Measurements from ENCODE around the gene AGBL4.
"Not testable (repeated sequence)": the region's sequence is repeated elsewhere in the genome, so short reads cannot be mapped to it uniquely, and the experiment has no call there.

The AGBL4 gene

DNA sequence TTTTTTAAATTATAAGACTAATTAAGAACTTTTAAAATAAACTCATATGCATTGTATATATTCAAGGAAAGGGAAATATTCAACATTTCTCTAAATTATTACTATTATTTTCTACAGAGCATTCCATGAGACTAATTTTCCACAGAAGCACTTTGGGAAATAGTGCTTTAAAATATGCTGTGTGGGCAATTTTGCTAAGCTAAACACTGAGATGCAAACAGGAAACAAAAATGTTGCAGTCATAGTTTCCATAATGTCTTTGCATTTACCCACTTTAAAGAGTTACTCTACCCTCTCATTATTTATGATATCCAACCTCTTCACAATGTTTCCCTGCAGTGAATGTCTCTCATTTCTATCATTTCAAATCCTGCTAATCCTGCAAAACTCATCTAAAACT lies 977.4 kb downstream of the AGBL4 start:
- DNase-seq (ENCODE audit: low spot score) (no peak), FAIRE-seq (no peak)

DNA sequence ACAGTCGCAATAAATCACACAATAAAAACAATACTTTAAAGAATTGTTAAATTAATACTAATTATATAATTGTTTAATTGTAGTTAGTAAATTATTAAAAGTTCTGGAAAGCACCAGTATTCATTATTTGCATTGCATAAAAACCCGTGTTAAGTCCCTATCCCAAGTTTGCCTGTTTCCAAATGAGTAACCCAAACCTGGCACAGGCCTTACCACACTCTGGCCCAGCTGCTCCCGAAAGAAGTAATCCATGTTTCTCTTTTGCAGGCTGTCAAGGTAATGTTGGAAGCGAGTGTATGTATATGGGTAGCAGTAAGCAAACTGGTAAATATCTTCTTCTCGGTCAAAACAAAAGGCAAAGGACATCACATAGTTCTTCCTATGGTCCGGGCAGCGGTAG lies 978.4 kb downstream of the AGBL4 start:
- DNase-seq (ENCODE audit: low spot score) (no peak), FAIRE-seq (no peak)

DNA sequence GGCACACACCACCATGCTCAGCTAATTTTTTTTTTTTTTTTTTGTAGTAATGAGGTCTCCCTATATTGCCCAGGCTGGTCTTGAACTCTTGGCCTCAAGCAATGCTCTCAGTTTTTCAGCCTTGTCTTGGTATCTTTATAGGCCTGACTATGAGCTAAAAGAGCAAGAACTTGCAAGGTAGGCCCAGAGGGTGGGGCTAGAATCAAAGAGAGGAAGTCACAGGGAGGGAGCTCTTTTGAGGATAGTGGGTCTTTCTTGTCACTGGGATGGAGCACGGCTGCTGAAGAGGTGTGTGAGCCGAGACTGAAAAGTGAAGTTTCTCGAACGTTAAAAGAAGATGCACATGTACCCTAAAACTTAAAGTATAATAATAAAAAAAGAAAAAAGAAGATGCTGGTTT lies 987.1 kb downstream of the AGBL4 start:
- no peak for FAIRE-seq
- no peak for DNase-seq (ENCODE audit: low spot score)

DNA sequence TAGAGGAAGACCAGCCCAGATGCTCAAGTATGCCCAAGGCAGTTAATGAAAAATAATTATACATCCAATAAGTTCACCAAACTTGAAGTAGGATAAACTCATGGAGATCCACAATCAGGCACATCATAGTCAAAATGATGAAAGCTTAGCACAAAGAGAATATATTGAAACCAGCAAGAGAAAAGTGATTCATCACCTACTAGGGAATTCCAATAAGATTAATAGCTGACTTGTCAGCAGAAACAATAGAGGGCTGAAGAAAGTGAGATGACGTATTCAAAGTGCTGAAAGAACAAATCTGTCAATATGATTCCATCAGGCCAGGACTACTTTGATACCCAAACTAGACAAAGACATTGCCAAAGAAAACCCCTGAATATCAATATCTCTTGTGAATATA lies 995.4 kb downstream of the AGBL4 start:
- DNase-seq (ENCODE audit: low spot score) (no peak), FAIRE-seq (no peak)

DNA sequence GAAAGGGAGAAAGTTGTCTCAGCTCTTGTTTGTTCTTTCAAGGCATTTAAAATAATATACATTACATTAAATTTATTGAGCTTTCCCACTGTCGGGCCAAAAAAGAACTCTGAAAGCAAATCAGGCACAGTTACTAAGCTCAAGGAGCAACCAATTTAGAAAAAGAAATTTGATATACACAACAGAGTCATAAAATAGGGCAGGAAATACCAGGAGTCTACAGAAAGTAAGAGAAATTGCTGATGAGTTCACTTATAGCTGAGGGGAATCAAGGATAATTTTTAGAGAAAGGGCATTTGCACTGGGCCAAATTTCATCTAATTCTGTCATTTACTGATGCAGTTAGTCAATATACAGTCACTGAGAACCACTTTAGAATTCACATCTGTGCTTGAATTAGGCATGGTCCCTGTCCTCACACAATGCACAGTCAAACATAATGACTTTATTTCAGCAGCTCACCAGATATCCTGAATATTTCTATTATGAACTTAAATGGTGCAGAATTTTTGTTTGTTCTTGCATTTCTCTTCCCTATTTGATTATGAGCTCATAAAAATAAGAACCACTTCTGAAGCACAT lies 997.4 kb downstream of the AGBL4 start:
- FAIRE-seq, result no peak
- no peak for DNase-seq (ENCODE audit: low spot score)

DNA sequence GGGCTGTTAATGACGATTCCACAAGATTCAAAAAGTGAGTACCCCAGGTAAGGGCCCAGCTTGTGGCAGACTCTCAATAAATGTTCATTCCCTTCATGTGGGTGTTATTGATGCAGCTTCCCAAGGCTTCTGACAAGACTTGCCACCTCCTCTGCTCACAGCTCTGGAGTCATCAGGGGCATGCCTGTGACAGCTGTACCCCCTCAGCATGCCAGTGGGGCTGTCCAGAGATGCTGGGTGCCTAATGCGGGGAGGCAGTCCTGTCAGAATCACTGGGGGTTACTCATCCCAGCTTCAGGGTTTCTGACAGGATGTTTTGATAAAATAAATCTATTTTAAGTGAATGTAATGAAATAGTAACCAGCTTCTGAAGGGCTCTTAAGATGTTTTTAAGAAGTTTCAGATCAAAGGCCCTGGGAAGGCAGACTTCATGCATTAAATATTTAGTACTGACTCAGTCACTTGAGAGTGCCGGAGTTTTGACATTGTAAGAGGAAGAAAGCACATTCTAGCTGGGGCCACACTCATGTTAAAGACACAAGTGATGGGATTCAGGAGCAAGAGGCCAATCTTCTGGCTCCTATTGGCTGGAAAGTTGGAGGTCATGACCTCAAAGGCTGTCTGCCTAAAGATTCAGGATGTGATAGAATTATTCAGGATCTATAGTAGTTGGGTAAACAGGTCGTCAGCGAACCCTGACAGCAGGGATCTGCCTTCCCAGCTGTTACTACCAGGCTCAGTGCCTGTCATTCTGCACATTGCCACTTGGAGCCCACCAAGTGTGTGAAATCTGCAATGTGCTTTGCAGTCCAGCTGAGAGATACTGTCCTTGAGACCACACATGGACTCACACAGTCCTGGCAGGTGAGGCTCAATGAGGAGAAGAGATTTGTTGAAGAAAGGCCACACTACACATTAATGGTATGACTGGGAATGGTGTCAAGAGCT lies 1007.5 kb downstream of the AGBL4 start:
- no peak for FAIRE-seq

DNA sequence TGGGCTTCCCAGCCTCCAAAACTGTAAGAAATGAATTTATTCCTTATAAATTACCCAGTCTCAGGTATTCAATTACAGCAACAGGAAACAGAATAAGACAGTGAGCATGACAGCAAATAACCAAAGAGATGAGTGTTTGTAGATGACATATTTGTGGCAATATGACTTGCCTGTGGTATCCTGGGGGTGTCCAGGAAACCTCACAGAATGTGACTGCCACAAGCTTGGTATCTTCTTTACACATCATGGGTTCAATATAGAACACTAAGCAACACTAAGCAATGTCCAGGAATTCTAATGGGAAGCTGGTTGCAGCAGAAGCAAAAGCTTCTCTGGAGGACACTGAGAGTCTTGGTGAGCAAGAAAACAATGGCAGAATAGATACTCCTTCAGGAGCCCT lies 1010.7 kb downstream of the AGBL4 start:
- DNase-seq (ENCODE audit: low spot score), result no peak
- FAIRE-seq, result no peak

More for the DNA sequence above, 1007.5 kb downstream of the AGBL4 start:
- DNase-seq (ENCODE audit: low spot score), result no peak

DNA sequence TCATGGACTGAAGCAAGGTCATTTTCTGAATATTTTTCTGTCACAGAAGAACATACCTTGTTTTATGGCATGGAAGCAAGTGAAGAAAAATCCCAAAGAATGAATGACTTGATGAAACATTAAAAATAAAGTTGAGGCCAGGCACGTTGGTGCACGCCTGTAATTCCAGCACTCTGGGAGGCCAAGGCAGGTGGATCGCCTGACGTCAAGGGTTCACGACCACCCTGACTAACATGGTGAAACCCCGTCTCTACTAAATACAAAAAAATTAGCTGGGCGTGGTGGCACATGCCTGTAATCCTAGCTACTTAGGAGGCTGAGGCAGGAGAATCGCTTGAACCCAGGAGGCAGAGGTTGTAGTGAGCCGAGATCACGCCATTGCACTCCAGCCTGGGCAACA lies 1020.8 kb downstream of the AGBL4 start:
- FAIRE-seq, result not testable (repeated sequence)

DNA sequence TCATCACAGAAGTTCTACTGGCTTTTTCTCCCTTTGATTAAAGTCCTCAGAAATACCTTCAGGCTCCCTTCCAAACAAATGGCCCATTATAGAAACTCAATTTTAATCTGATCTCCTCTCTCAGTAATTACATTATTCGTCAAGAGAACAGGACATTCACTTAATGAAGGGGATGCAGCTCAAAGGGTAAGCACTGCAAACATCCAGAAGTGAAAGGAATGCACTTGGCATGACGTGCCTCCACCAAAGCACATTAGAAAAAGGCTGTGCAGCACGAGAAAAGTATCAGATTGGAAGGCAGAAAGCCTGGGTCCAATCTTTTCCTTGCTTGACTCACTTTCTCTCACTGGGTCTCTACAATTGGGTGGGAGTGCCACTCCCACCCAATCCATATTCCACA lies 1024.4 kb downstream of the AGBL4 start:
- FAIRE-seq, result no peak
- no peak for DNase-seq (ENCODE audit: low spot score)

More for the DNA sequence above, 1020.8 kb downstream of the AGBL4 start:
- DNase-seq (ENCODE audit: low spot score), result not testable (repeated sequence)

DNA sequence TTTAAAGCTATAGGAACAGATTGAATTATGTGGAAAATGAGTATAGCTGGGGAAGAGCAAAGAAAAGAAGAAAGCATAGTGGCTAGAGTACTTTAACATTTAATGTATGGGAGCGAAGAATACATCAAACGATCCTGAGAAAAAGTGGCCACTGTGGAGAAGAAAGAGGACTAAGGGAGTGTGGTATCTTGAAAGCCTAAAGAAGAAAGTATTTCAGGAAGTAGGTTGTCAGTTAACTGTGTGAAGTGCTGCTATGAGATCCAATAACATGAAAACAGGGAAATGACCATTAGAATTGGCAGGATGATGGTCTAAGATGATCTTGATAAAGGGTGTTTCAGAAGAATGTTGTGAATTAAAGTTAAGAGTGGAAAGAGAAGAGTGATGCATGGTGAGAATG lies 1027.4 kb downstream of the AGBL4 start:
- DNase-seq (ENCODE audit: low spot score), result no peak
- FAIRE-seq, result no peak

DNA sequence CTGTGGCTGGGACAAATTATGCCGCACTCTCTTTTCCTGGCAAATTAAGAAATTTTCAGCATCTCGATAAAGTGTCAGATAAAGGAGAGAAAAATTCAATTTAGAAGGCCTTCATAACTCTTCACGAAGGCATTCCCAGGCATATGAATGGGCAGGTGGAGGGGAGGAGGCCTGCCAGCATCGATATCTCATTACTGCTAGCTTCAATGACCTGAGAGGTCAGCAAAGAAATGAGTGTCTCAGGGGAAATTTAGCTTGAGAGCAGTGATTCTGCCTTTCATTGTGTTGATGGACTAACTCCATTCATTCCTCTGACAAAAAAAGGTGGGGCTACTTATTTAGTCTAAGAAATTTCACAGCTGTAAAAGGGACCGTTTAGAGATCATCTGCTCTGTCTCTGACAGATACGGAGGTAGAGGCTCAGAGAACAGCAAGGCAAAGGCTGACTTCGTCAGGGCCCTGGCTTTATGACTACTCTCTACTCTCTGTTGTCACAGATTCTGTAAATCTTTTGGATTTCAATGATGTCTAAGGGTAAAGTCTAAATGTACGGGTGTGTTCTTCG lies 1035.0 kb downstream of the AGBL4 start:
- FAIRE-seq (no peak), DNase-seq (ENCODE audit: low spot score) (no peak)

DNA sequence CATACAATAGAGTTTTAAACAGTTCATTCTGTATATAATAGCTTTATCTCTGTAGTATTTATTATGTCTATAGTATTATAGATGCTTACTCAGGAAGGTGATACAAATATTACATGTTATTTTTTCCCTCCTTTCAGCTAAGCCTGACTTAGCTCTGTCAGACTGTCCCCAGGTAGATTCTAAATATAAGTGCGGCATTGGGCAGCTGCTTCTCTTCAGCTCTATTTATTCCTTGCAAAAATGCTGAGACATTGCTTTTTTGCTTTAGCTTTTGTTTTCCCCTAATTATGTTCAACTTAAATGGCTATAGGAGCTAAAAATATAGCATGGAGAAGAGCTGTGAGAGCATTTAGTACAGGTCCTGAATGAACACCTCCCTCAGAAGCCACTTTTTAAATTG lies 1043.8 kb downstream of the AGBL4 start:
- no peak for FAIRE-seq
- no peak for DNase-seq (ENCODE audit: low spot score)

DNA sequence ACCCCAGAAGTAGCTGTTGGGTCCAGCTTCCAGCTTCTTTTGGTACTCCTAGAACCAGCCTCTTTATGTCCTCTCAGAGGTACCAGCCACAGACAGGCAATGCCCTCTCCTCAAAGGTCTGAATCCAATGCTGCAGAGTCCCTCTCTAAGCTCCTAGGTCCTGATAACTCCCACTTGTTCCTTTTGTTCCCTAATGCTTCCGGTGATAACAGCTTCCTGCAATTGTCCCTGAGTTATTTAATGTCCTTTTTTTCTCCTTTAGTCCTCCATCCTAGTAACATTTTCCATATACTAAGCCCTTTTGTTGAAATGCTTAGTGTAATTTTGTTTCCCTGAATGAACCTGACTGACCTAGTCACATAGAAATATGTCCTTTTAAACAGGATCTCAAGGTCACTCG lies 1045.3 kb downstream of the AGBL4 start:
- no peak for FAIRE-seq
- no peak for DNase-seq (ENCODE audit: low spot score)

DNA sequence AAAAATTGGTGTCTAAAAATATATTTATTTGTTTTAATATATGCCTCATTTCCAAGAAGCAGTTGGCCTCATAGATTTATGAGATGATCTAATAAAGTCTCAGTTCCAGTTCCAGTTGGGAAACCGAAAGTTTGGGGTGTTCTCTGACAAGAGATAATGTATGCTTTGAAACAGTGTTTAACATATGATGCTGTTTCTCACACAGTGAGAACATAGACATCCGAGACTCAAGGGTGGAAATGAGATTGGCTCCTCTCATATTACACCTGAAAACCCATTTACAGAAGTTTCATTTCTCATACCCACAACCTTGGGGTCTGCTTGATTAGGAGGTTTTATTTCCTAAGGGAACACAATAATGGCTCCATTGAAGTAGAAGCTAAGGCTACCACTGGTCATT lies 1046.5 kb downstream of the AGBL4 start:
- FAIRE-seq, result no peak
- DNase-seq (ENCODE audit: low spot score), result no peak

DNA sequence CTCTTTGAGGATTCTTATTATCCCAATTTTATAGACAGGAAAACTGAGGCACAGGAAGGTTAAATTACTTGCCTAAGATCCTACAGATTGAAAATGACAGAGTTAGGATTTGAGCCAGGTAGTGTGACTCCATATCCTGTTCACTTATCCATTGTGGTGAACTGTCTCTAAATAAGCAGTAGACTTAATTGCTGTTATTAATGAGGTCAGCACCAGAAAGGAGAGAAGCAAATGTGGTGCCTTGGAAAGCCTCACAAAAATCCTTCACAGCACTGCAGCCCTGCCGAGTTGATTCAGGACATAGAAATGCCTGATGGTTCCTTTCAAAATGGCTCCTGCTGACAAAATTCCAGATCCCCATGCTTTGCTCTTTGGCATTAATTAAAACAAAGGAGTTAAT lies 1053.8 kb downstream of the AGBL4 start:
- FAIRE-seq (no peak), DNase-seq (ENCODE audit: low spot score) (no peak)

DNA sequence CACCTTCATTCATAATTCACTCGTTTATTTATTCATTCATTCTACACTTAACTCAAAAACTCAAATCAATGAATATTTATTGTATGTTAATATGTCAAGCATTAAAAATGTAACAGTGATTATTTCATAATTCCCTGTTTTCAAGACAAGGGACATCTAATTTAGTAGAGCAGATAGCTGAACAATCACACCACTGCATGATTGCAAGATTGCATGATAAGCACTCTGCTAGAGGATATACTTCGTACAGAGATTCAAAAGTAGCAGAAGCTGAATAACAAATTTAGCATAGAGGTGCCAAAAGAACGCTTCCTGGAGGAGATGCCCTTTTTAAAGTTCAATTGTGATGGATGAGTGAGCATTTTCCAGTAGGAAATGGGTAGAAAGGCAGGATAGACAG lies 1056.4 kb downstream of the AGBL4 start:
- FAIRE-seq (no peak), DNase-seq (ENCODE audit: low spot score) (no peak)

DNA sequence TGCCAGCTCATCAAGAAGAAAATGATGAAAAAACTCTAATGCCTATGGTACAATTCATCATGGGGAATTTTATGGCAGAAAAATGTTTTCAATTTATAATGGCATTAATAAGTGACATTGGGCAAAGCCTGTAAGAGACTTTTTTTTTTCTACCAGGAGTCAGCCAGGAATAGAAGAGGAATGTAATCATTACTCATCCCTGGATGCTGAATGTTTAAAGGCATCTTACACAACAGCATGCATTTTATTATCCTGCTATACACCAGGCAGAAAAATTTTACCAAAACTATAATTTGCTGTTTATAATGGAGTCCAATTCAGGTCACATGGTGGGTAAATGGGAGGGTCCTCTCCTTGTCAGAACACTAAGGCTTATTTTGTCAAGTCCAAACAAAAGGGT lies 1057.2 kb downstream of the AGBL4 start:
- FAIRE-seq, result no peak
- no peak for DNase-seq (ENCODE audit: low spot score)

DNA sequence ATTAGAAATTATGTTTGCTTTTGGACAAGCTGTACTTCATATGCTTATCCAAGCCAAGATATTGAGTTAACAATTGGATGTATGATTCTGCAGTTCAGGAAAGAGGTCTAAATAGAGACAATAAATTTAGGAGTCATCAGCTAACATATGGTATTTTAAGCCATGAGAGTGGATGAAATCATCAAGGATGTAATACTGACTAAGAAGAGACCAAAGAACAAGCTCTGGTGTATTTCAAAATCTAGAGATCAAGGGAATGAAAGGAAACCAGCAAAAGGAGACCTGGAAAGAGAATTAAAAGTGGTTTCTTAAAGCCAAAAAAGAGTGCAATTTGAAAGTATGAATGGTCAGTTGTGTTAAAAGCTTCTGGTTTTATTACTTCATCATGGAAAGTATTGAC lies 1063.4 kb downstream of the AGBL4 start:
- no peak for FAIRE-seq
- DNase-seq (ENCODE audit: low spot score), result no peak

DNA sequence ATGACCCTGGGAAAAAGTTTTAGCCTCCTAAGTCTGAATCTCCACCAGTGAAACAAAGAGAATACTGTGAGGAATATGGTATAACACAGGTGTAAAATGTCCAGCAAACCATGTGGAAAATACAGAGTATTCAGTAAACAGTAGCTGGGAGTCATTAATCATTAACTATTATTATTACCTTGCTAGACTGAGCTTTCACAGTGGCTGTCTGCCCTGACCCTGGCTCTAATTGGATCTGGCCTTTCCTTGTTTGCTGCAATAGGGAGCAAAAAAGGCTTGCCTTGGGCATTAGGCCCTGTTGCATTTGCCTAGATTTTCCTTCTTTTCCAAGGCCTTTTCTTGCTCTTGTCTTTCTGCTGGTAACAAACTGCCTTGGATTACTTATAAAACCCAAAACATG lies 1068.0 kb downstream of the AGBL4 start:
- FAIRE-seq (no peak), DNase-seq (ENCODE audit: low spot score) (no peak)

DNA sequence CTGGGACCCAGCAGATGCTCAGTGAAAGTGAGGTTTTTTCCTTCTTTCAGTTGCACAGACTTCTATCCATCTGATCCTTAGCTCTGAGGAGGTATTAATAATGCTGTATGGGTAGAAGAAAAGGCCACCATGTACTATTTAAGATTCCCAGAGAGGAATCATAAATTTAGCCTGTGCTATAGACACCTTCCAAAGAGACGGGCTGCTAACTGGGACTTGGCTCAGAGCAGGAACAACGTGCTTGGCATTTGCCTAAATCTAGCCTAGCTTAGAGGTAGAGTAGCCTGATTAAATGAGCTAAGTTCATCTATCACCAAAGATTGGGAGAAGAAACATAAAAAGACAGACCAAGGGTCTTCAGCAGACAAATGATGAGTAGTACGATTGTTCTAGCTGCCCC lies 1070.1 kb downstream of the AGBL4 start:
- no peak for DNase-seq (ENCODE audit: low spot score)
- no peak for FAIRE-seq

DNA sequence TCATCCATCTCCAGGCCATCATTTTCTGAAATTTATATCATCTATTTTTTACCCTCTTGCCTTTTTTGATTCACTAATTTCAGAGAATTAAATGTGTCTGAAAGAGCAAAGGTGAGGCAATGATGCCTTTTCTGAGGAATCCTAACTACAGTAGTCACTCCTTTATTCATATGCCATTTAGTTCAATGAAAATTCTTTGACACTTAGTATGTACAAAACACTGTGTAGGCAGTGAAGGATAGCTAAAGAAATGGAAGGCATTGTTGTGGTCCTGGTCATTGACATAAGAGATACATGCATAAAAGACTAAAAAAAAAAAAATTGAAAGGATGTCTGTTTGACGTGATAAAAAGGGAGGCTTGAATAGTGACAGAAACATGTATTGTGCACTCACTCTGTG lies 1075.2 kb downstream of the AGBL4 start:
- FAIRE-seq (no peak), DNase-seq (ENCODE audit: low spot score) (no peak)

DNA sequence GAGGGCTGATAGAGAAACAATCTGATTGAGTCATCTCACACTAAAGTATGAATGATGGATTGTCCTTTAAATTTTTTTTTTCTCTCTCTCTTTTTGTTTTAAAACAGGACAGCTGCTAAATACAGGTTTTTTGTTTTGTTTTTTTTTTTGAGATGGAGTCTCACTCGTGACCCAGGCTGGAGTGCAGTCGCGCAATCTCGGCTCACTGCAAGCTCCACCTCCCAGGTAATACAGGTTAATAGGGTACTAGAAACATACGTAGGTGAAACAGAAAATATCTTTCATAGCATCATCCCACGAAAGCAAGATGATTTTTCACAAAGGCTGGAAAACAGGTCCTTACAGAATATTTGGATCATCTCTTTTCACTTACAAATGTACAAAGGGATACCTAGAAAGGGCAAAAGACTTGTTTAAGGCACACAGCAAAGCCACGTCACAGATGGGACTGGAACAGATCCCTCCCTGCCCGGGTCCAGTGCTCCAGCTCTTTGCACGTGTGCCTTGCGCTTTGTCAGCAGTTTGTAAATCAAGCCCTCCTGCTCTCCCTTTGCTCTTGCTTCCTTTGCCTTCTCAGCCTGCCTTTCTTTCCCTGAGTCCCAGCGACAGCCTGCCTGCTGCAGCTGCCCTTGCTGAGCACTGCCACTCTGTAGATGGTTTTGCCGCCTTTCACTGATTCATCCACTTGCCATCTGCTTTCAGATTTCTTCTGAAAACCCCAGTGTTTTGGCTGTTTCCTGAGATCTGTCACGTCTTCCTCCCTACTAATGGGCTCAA lies 1075.8 kb downstream of the AGBL4 start:
- no peak for FAIRE-seq
- no peak for DNase-seq (ENCODE audit: low spot score)

Data from urothelium cell line (cell line).